Large intestine (tissue), 3 donors: ENCODE results near the gene SRRM4. TPM values are rescaled to one million over a fixed set of nuclear protein-coding genes. Genes with fewer than 3 reads are reported as not detected.

Experiments used
- DNase-seq, 2 donors: peaks; one replicate each; pipeline versions ENCODE4 v3.0.0 to v3.0.0-alpha.2; 2013
- H3K27ac ChIP-seq: one replicate; pipeline ENCODE4 v1.5.1; 2013; ENCODE audit warnings: low read length
- H3K27me3 ChIP-seq: 2 replicates; pipeline ENCODE4 v1.6.1; 2013; ENCODE audit warnings: low read length; ENCODE audit not compliant: control insufficient read depth, insufficient read depth
- H3K36me3 ChIP-seq: 2 replicates; pipeline ENCODE4 v1.6.1; 2013; ENCODE audit warnings: low read length; ENCODE audit not compliant: control insufficient read depth, insufficient read depth
- H3K4me1 ChIP-seq: one replicate; pipeline ENCODE4 v1.6.1; 2013; ENCODE audit warnings: low read length; ENCODE audit not compliant: control insufficient read depth, insufficient read depth
- H3K4me3 ChIP-seq: one replicate; pipeline ENCODE4 v1.5.1; 2013; ENCODE audit warnings: low read length
- H3K9me3 ChIP-seq: one replicate; pipeline ENCODE4 v1.6.1; 2013; ENCODE audit warnings: mild to moderate bottlenecking, low read depth, low read length, moderate library complexity; ENCODE audit not compliant: control insufficient read depth
- WGBS: methylation state at CpG from one replicate; pipeline ENCODE4 v1.1.5; 2013; ENCODE audit warnings: low lambda C conversion rate; ENCODE audit not compliant: insufficient coverage; 5-methylcytosine and 5-hydroxymethylcytosine counted together
- polyA plus RNA-seq: library from polyadenylated mRNA; unstranded; fragments of 120-200 nt; gene quantifications from one replicate; pipeline ENCODE4 v1.2.1, GENCODE V29; 2013

The SRRM4 gene
- polyA plus RNA-seq, 1 donor = 1.6 TPM

DNA sequence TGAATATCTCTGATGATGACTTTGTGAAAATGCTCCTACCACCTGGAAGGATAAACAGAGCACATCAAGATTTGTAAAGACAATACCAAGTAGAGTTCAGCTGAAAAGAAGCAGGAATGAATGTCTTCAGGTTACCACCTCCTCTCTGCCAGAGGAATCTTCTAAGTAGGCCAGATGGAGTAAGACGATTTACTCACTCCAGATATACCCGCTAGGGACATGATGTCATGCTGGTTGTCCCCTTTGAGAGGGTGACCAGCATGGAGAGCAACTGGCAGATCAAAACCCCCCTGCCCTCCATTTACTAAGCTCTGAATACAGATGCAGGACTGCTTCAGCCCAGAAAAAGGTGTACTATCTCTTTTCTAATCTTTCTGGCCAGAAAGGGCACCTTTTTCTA, 158.1 kb downstream of the SRRM4 start:
- DNase-seq = no peak
- H3K4me1 ChIP-seq = no peaks in the 10 kb centered on the region
- no CpG with 5 or more reads among the region's 2 CpGs for WGBS

DNA sequence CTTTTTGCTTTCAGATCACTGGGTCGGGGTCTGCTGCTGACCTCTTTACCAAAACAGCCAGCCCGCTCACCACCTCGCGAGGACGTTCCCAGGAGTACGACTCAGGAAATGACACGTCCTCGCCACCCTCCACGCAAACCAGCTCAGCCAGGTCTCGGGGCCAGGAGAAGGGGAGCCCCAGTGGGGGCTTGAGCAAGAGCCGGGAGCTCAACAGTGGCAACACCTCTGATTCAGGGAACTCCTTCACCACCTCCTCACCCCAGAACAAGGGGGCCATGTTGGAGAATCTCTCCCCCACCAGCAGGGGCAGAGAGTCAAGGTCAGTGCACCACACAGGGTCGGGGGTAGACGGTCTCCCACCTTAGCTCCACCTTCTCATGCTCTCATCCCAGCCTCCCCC, 164.0 kb downstream of the SRRM4 start:
- Histone ChIP-seq H3K27me3 (no peaks in the 10 kb centered on the region), H3K36me3 (no peaks in the 10 kb centered on the region), H3K27ac (no peak overlapping the region), H3K4me1 (no peaks in the 10 kb centered on the region), H3K9me3 (no peaks in the 10 kb centered on the region), H3K4me3 (no peak overlapping the region)
- DNase-seq = no peak
- whole genome bisulfite sequencing = 67% methylated on average over 2 of the region's 13 CpGs

More for the DNA sequence above, 158.1 kb downstream of the SRRM4 start:
- Histone ChIP-seq H3K27me3 (no peaks in the 10 kb centered on the region), H3K9me3 (peaks cover 2% of the 10 kb centered on the region), H3K36me3 (no peaks in the 10 kb centered on the region), H3K4me3 (no peak overlapping the region), H3K27ac (no peak overlapping the region)

DNA sequence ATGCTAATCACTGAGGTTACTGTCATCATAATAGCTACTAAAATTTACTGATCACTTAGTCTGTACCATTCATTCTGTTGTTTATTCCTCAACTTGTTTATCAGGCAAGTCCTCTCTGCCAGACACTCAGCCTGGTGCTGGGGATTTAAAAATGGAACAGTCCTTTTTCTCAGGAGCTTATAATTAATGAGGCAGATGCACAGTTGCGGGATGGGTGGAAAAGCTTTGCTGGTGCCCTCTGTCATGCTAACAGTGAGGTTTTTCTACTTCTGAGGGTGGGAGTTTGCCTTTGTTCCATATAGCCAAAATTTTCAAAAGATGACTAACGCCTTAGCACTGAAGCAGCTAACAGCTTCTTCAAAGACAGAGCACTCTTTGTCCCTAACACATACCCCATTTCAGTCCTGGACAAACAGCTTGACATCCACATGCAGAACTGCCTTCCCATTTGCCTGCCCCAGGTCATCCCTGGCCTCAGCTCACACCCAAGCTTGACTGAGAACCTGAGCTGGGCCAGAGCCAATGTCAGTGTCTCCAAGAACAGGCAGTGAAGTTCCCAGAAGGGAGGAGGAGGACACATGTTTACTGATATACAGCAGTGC, 166.6 kb downstream of the SRRM4 start:
- no peak for DNase-seq
- WGBS = no CpG with 5 or more reads among the region's 2 CpGs
- Histone ChIP-seq H3K4me3 (no peak overlapping the region), H3K27ac (no peak overlapping the region), H3K9me3 (no peaks in the 10 kb centered on the region), H3K27me3 (no peaks in the 10 kb centered on the region), H3K4me1 (no peaks in the 10 kb centered on the region), H3K36me3 (no peaks in the 10 kb centered on the region)

DNA sequence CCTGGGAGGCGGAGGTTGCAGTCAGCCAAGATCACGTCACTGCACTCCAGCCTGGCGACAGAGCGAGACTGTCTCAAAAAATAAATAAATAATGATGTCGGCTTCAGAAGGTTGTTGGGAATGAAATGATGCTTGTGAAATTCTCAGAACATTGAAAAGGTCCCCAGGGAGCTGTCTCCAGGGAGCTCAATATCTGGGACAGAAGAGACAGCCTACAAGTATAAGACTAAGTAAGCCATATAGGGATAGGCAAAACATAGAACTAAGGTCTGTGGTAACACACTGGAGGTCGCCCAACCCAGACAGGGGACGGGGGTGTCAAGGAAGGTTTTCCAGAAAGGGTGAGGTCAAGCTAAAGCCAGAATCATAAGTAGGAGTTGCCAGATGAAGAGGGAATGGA, 167.9 kb downstream of the SRRM4 start:
- no peaks in the 10 kb centered on the region for H3K36me3 ChIP-seq
- no peak for DNase-seq
- no peak overlapping the region for H3K4me3 ChIP-seq
- peaks cover 13% of the 10 kb centered on the region for H3K27me3 ChIP-seq
- no peaks in the 10 kb centered on the region for H3K4me1 ChIP-seq
- no peak overlapping the region for H3K27ac ChIP-seq
- 100% methylated on average over 1 of the region's 7 CpGs for WGBS
- H3K9me3 ChIP-seq = peaks cover 3% of the 10 kb centered on the region

DNA sequence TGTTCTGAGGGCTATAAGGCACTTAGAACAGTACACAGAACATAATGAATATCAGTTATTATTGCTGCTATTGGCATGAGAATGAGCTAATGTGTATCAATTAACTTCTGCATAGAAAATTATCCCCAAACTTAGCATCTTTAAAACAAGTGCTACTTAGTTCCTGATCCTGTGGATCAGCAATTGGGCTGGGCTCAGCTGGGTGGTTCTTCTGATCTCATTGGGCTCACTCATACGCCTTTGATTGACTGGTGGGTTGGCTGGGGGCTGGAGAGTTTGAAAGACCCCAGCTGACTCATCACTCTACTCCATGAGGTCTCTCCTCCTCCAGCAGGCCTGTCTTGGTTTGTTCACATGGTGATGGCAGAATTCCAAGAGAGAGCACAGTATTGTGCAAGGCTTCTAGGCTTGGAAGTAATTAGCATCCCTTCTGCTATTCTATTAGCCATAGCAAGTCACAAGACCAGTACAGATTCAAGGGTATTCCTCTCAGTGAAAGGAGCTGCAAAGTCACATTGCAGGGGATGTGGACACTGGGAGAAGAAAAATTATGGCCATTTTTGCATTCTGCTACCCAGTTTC, 170.2 kb downstream of the SRRM4 start:
- no peak overlapping the region for H3K27ac ChIP-seq
- H3K36me3 ChIP-seq = no peaks in the 10 kb centered on the region
- DNase-seq = no peak
- peaks cover 5% of the 10 kb centered on the region for H3K9me3 ChIP-seq
- H3K27me3 ChIP-seq = peaks cover 19% of the 10 kb centered on the region
- no CpG with 5 or more reads among the region's 1 CpG for WGBS
- no peak overlapping the region for H3K4me3 ChIP-seq
- H3K4me1 ChIP-seq = no peaks in the 10 kb centered on the region

DNA sequence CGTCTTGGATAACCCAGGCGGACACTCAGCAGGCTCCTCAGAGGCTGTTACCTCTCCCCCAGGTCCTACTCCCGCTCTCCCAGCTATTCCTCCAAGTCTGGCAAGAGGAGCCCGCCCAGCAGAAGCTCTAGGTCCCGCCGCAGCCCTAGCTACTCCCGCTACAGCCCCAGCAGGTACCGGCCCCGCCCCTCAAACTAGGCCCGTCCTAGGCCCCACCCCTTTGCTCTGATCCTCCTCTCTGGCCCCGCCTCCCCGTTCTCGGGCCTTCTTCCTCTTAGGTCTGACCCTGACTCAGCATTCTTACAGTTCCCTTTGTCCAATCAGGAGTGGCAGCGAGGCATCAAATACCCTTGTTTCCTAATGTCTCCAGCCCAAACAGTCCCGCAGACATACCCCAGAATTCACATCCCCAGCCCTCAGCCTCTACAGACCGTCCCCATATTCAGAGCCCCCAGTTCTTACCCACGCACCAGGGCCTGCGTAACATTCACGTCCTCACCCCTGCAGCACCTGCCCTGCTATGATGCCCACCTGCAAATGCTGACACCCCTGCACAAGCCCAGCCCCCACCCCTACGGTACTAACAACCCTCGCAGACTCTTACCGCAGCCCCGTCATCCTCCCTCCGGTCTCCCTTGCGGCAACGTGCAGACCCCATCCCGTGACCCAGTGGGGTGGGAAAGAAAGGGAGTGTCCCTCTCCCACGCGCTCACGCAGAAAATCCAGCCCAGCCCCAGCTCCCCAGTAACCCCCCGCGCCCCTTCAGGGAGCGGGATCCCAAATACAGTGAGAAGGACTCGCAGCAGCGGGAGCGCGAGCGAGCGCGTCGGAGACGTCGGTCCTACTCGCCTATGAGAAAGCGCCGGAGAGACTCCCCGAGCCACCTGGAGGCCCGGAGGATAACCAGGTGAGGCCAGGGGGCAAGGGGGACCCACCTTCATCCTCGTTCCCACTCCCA, 172.4 kb downstream of the SRRM4 start:
- peaks cover 19% of the 10 kb centered on the region for H3K27me3 ChIP-seq
- peaks cover 5% of the 10 kb centered on the region for H3K9me3 ChIP-seq
- H3K4me3 ChIP-seq = no peak overlapping the region
- no peak for DNase-seq
- no peaks in the 10 kb centered on the region for H3K36me3 ChIP-seq
- 60% methylated on average over 7 of the region's 49 CpGs for WGBS
- no peaks in the 10 kb centered on the region for H3K4me1 ChIP-seq
- no peak overlapping the region for H3K27ac ChIP-seq

DNA sequence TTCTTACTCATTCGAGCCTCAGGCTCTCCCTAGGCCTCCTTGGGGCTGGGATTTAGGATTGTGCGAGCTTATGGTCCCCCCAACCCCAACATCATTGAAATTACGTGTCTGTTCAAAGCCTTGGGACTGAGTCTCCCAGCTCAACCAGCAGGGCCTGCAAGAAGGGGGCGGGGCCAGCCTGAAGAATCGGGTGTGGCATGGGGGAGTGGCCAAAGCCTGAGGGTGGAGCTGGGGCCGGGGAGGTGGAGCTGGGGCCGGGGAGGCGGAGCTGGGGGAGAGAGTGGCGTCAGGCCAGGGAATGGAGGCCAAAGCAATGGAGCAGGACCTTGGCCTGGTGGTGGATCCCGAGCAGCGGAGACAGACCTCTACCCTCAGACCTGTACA, 173.1 kb downstream of the SRRM4 start:
- Histone ChIP-seq H3K4me3 (no peak overlapping the region), H3K36me3 (no peaks in the 10 kb centered on the region), H3K4me1 (no peaks in the 10 kb centered on the region), H3K27ac (no peak overlapping the region), H3K27me3 (peaks cover 19% of the 10 kb centered on the region), H3K9me3 (peaks cover 5% of the 10 kb centered on the region)
- no peak for DNase-seq
- no CpG with 5 or more reads among the region's 11 CpGs for WGBS

DNA sequence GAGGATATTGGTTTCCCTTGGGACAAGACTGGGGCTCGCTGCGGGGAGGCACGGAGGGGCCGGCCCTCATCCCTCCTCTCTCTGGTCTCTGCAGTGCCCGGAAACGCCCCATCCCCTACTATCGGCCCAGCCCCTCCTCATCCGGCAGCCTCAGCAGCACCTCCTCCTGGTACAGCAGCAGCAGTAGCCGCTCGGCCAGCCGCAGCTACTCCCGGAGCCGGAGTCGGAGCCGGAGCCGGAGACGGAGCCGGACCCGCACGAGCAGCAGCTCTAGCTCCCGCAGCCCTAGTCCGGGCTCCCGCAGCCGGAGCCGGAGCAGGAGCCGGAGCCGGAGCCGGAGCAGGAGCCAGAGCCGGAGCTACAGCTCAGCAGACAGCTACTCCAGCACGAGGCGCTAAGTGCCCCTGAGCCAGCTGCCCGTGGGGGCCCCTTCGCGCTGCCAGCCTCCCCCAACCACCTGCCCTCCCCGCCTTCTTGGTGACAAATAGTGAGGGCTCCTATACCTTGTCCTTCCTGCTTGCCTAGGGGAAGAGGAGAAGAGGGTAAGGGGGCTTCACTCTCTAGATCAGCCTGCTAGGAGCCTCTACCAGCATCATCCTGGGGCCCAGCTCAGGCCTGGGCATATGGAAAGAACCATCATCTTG, 175.2 kb downstream of the SRRM4 start:
- no peak for DNase-seq
- H3K4me1 ChIP-seq = no peaks in the 10 kb centered on the region
- peaks cover 5% of the 10 kb centered on the region for H3K9me3 ChIP-seq
- WGBS = no CpG with 5 or more reads among the region's 35 CpGs
- no peak overlapping the region for H3K27ac ChIP-seq
- no peak overlapping the region for H3K4me3 ChIP-seq
- no peaks in the 10 kb centered on the region for H3K36me3 ChIP-seq
- peaks cover 19% of the 10 kb centered on the region for H3K27me3 ChIP-seq

DNA sequence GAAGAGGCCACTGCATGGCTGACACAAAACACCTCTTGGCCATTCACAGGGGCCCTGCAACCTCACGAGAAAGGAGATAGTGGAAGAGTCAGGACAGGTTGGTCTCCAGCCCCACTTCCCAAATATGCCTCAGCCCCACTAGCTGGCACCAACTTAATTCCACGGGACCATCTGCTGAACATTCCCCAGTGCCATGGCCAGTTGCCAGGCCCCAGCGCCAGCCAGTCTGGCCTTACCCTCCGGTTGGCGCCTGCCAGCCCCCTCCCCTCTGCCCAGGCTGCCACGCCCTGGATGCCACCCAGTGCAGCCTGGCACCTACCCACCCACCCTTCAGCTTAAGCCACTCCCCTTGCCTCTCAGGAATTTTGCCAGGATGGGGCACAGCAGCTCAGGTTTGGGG, 176.2 kb downstream of the SRRM4 start:
- Histone ChIP-seq H3K4me3 (no peak overlapping the region), H3K27ac (no peak overlapping the region), H3K4me1 (no peaks in the 10 kb centered on the region), H3K36me3 (no peaks in the 10 kb centered on the region), H3K9me3 (peaks cover 5% of the 10 kb centered on the region), H3K27me3 (peaks cover 19% of the 10 kb centered on the region)
- no peak for DNase-seq
- WGBS = no CpG with 5 or more reads among the region's 6 CpGs

DNA sequence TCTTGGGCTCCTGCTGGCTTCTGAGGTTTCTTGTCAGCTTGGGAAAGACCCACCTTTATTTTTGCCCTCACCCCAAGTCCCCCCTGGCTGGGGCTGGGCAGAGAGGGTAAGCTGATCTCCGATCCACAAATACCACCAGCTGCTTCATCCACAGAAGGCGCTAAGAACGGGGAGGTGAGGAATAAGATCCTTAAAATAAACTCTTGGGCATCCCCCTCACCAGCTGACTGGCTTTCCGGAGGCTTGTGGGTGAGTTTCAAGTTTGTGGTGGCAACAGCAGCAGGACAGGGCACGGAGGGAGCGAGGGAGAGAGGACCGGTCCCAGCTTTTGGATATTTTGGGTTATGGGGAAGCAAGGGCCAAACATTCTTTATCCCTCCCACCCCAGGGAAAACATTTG, 176.6 kb downstream of the SRRM4 start:
- Histone ChIP-seq H3K4me1 (no peaks in the 10 kb centered on the region), H3K4me3 (no peak overlapping the region), H3K27me3 (peaks cover 19% of the 10 kb centered on the region), H3K27ac (no peak overlapping the region), H3K36me3 (no peaks in the 10 kb centered on the region), H3K9me3 (peaks cover 5% of the 10 kb centered on the region)
- WGBS = no CpG with 5 or more reads among the region's 7 CpGs
- DNase-seq = no peak
